ENCODE data around the gene IGDCC3.

- TF ChIP-seq CTCF (IDR thresholded peaks at IDR 0.05; ENCODE audit: borderline replicate concordance, extremely low read depth, low read length, poor library complexity, severe bottlenecking) (no peak), EZH2 (IDR thresholded peaks at IDR 0.05; ENCODE audit: borderline replicate concordance, low read depth, low read length, severe bottlenecking) (no peak)
These were observed 48.4 kb downstream of the IGDCC3 start for GRCh38 chr15:65329288-65329983.
